GM12873 (cell line): ENCODE measurements around the gene GPR107.

Experiments used
- TF ChIP-seq, protein P1 (sequence below): IDR thresholded peaks from 2 replicates; pipeline ENCODE4 v1.5.1; 2012; ENCODE audit warnings: low read depth, mild to moderate bottlenecking, moderate library complexity, low read length, control low read depth; ENCODE audit not compliant: insufficient read depth; ENCODE audit errors: missing control alignments

Gene GPR107

DNA sequence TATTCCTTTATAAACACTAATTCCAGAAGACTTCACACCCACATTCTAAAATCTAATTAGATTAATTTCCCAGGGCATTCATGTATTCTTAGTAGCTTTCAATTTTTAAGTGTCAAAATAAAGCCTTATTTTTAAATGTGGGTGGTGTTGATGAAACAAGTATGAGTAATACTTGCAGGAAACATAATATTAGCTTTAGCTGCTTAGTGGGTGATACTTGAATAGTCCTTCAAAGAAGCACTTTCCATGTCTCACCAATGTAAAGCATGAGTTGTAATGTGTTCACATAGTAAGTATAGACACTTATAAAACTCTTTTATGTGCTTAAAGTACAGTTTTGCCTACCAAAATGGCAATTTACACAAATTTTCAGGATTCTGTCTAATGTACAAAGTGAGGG, 17.6 kb upstream of the GPR107 start:
- TF ChIP-seq, protein P1, sequence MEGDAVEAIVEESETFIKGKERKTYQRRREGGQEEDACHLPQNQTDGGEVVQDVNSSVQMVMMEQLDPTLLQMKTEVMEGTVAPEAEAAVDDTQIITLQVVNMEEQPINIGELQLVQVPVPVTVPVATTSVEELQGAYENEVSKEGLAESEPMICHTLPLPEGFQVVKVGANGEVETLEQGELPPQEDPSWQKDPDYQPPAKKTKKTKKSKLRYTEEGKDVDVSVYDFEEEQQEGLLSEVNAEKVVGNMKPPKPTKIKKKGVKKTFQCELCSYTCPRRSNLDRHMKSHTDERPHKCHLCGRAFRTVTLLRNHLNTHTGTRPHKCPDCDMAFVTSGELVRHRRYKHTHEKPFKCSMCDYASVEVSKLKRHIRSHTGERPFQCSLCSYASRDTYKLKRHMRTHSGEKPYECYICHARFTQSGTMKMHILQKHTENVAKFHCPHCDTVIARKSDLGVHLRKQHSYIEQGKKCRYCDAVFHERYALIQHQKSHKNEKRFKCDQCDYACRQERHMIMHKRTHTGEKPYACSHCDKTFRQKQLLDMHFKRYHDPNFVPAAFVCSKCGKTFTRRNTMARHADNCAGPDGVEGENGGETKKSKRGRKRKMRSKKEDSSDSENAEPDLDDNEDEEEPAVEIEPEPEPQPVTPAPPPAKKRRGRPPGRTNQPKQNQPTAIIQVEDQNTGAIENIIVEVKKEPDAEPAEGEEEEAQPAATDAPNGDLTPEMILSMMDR: no peak

DNA sequence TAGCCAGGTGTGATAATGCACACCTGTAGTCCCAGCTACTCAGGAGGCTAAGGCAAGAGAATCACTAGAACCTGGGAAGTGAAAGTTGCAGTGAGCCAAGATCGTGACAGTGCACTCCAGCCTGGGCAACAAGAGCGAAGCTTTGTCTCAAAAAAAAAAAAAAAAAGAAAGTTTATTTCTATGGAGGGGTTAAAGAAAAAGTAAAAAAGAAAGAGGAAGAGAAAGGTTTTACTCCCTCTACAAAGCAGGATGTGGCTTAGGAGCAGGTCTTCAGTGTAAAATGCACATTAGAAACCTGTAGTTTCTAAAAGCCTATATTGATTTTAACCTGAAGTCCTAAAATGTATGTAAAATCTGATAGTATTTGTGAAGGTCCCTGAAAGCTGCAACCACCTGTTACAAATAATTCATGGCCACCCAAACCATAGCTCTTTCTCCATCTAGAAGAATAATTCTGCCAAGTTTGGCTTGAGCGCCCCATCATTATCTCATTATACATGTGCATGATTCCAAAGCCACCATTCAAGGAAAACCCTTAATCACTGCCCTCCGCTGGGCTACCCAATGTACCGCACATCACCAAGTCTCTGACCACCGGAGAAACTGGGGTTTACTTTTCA, 14.1 kb upstream of the GPR107 start:
- TF ChIP-seq, protein P1: no peak

DNA sequence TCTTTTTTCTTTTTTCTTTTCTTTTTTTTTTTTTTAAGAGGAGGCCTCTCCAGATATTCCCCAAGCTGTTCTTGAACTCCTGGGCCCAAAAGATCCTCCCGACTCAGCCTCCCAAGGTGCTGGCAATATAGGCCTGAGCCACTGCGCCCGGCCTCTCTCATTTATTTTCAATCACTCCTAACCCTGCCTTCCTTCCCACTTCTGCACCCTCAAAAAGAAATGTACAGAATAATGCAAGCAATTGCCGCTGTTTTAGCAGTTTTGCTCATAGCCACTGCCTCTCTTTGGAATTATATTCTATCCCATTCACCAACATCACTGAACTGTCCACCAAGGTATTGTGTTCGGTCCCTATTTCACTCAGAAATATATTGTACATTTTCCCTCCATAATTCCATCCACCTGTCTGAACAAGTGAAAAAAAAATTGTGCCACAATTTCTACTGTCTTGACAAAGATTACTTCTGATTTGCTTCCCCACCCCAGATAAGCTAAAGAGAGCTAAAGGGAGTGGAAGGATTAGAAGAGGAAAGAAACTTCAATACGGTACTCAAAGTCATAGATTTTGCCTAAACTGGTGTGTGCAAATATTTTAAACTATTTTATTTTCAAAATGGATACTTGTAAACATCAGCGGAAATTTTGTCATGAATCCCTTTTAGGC, 12.6 kb upstream of the GPR107 start:
- TF ChIP-seq, protein P1: no peak

DNA sequence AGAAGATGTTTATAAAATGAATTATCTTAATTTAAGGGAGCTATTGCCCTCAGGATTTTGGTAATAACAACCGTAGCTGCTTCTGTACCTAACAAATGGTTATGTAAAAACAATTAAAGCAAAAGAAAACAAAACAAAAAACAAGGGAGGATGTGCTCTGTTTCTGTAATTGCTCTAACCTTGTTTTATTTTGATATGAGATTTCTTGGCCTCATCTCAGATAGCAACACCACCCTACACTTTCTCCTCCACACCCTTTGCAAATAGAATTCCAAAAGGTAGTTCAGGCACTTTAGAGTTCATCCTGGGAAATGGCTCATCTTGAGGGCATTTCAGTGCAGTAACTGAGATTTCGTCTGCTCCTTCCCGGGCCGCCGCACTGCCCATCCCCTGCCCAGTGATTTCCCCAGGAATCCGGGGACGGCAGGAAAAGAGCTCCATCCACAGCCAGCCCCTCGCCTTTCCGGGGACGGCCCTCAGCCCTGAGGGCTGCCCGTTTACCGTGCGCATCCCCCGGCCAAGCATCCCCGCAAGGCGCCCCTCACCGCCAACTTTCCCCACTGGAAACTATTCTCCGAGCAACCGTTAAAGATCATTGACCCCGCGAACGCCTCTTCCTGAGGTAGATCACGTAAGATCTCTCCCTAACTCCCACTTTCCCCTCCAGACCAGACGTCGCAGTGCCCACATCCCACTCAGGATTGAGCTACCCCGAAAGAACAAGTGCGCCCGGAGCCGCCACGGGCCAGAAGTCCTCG, 11.9 kb upstream of the GPR107 start:
- TF ChIP-seq, protein P1: no peak

GRCh38 chr9:130042406-130042884, 11.3 kb upstream of the GPR107 start:
- TF ChIP-seq, protein P1: no peak

GRCh38 chr9:130042885-130043653, 10.6 kb upstream of the GPR107 start, which contains the start of gene FNBP1:
FNBP1 (minus strand) TSS chr9:130043189; CDS start chr9:130042975, 214 bp downstream.
- TF ChIP-seq, protein P1: no peak
